Panc1 (cell line): Measurements from ENCODE around the gene CCDC158. TPM values are rescaled to one million over a fixed set of nuclear protein-coding genes. Genes with fewer than 3 reads are reported as not detected.

Source experiments
- ATAC-seq: fragments of 200-7000 bp; cut with Tn5 transposase; 2 replicates; pipeline ENCODE4 v1.9.1; 2020; ENCODE audit warnings: mild to moderate bottlenecking, moderate library complexity
- BruUV-seq: library from RNA; stranded (reverse); fragments of 400-500 nt; replicated peaks from 2 replicates; lab custom pipeline; 2021; lab: Mats Ljungman, UMichigan
- CTCF ChIA-PET: fragments of 300-600 bp; sonication (Branson Sonifier 250); formaldehyde crosslinking; loops from one replicate; lab custom pipeline; 2022; ENCODE audit warnings: antibody characterized with exemption; lab: Charles Lee
- POLR2A ChIA-PET: fragments of 300-600 bp; sonication (Branson Sonifier 250); formaldehyde crosslinking; loops from one replicate; lab custom pipeline; 2022; ENCODE audit warnings: antibody characterized with exemption; lab: Charles Lee
- DNase-seq: peaks from one replicate; pipeline ENCODE4 v3.0.0-alpha.2; 2010; ENCODE audit warnings: low read depth, low spot score
- H3K27ac ChIP-seq: 2 replicates; pipeline ENCODE4 v1.5.1; 2011; ENCODE audit warnings: mild to moderate bottlenecking, low read length, inconsistent platforms
- H3K27me3 ChIP-seq: fragments of 200-500 bp; sonication (Bioruptor generic); 2 replicates; pipeline ENCODE4 v1.6.0; 2014; ENCODE audit warnings: low read length, inconsistent platforms; ENCODE audit not compliant: control insufficient read depth, insufficient read depth
- H3K36me3 ChIP-seq: fragments of 200-500 bp; sonication (Bioruptor generic); 2 replicates; pipeline ENCODE4 v1.5.1; 2014; ENCODE audit warnings: inconsistent platforms, mild to moderate bottlenecking, low read length, moderate library complexity; ENCODE audit not compliant: control insufficient read depth, insufficient read depth
- H3K4me1 ChIP-seq: 2 replicates; pipeline ENCODE4 v1.5.1; 2011; ENCODE audit warnings: inconsistent platforms, mild to moderate bottlenecking, low read length, moderate library complexity; ENCODE audit not compliant: control insufficient read depth, insufficient read depth
- H3K4me3 ChIP-seq, 2 experiments: 2 replicates each; pipeline ENCODE4 v1.5.1; 2011 to 2012; ENCODE audit warnings: low read depth in 2 of 2, low read length in 2 of 2, mild to moderate bottlenecking in 2 of 2, inconsistent platforms in 1 of 2, moderate library complexity in 1 of 2
- H3K9me3 ChIP-seq: fragments of 200-500 bp; sonication (Bioruptor generic); 2 replicates; pipeline ENCODE4 v1.5.1; 2014; ENCODE audit warnings: low read depth, mild to moderate bottlenecking, inconsistent platforms, low read length, moderate library complexity; ENCODE audit not compliant: control insufficient read depth, insufficient read depth
- POLR2AphosphoS5 ChIP-seq: IDR thresholded peaks from 2 replicates; pipeline ENCODE4 v1.6.1; 2012; ENCODE audit warnings: mild to moderate bottlenecking, low read depth, low read length, moderate library complexity
- SIN3A ChIP-seq: IDR thresholded peaks from 2 replicates; pipeline ENCODE4 v1.6.1; 2012; ENCODE audit warnings: low read depth, mild to moderate bottlenecking, low read length, moderate library complexity, borderline replicate concordance; ENCODE audit not compliant: insufficient read depth
- TCF7L2 ChIP-seq: IDR thresholded peaks from 2 replicates; pipeline ENCODE4 v1.6.1; 2011; ENCODE audit warnings: mild to moderate bottlenecking, low read depth, low read length, inconsistent platforms
- in situ Hi-C: cut with HindIII; loops from 2 replicates; pipeline ENCODE4 v1.10.0; 2016; ENCODE audit warnings: low sequenced_read_pairs, low pct_unique_long_range_greater_than_20kb
- intact Hi-C: fragments of 100-400 bp; cut with micrococcal nuclease; formaldehyde crosslinking; loops from one replicate; pipeline ENCODE4 v1.10.0; 2022; ENCODE audit not compliant: unreplicated experiment
- total RNA-seq: library from RNA; stranded (reverse); gene quantifications from one replicate; pipeline ENCODE4 v1.2.1, GENCODE V29; 2021; ENCODE audit not compliant: unreplicated experiment
- TF ChIP-seq, protein P1 (sequence below): fragments of 450-650 bp; IDR thresholded peaks from 2 replicates; pipeline ENCODE4 v1.5.1; 2017; ENCODE audit warnings: mild to moderate bottlenecking
- TF ChIP-seq, protein P2 (sequence below), 2 experiments: IDR thresholded peaks; 2 replicates each; pipeline ENCODE4 v1.6.1; 2011 to 2012; ENCODE audit warnings: low read depth in 2 of 2, control low read depth in 1 of 2, low read length in 1 of 2, mild to moderate bottlenecking in 1 of 2, moderate library complexity in 1 of 2; ENCODE audit not compliant: insufficient read depth in 1 of 2

The CCDC158 gene
- total RNA-seq, 1 experiment from 2014 or later = 0.28 TPM

DNA sequence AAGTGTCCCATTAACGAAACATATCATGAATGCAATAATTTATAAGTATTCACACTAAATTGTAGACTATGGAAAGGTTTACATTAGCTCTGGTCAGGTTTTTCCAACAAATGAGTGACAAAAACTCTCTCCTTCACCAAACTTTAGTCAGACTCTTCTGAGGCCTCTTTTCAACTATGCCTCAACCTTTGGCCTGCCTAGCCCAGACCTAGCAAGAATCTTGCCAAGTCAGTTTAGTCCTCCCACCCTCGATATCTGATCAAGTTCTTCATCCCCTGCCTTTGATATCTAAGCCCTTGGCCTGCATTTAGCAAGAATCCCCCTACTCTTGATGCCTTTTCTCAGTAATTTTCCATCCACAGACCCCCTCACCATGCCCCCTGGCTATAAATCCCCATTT lies 37.9 kb downstream of the CCDC158 start:
- TF ChIP-seq TCF7L2 = no peak
- TF ChIP-seq POLR2AphosphoS5 = no peak
- TF ChIP-seq, protein P1, sequence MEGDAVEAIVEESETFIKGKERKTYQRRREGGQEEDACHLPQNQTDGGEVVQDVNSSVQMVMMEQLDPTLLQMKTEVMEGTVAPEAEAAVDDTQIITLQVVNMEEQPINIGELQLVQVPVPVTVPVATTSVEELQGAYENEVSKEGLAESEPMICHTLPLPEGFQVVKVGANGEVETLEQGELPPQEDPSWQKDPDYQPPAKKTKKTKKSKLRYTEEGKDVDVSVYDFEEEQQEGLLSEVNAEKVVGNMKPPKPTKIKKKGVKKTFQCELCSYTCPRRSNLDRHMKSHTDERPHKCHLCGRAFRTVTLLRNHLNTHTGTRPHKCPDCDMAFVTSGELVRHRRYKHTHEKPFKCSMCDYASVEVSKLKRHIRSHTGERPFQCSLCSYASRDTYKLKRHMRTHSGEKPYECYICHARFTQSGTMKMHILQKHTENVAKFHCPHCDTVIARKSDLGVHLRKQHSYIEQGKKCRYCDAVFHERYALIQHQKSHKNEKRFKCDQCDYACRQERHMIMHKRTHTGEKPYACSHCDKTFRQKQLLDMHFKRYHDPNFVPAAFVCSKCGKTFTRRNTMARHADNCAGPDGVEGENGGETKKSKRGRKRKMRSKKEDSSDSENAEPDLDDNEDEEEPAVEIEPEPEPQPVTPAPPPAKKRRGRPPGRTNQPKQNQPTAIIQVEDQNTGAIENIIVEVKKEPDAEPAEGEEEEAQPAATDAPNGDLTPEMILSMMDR = no peak
- no peak for TF ChIP-seq SIN3A
- TF ChIP-seq, protein P2, sequence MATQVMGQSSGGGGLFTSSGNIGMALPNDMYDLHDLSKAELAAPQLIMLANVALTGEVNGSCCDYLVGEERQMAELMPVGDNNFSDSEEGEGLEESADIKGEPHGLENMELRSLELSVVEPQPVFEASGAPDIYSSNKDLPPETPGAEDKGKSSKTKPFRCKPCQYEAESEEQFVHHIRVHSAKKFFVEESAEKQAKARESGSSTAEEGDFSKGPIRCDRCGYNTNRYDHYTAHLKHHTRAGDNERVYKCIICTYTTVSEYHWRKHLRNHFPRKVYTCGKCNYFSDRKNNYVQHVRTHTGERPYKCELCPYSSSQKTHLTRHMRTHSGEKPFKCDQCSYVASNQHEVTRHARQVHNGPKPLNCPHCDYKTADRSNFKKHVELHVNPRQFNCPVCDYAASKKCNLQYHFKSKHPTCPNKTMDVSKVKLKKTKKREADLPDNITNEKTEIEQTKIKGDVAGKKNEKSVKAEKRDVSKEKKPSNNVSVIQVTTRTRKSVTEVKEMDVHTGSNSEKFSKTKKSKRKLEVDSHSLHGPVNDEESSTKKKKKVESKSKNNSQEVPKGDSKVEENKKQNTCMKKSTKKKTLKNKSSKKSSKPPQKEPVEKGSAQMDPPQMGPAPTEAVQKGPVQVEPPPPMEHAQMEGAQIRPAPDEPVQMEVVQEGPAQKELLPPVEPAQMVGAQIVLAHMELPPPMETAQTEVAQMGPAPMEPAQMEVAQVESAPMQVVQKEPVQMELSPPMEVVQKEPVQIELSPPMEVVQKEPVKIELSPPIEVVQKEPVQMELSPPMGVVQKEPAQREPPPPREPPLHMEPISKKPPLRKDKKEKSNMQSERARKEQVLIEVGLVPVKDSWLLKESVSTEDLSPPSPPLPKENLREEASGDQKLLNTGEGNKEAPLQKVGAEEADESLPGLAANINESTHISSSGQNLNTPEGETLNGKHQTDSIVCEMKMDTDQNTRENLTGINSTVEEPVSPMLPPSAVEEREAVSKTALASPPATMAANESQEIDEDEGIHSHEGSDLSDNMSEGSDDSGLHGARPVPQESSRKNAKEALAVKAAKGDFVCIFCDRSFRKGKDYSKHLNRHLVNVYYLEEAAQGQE (IDR thresholded peaks at IDR 0.05; ENCODE audit: insufficient read depth in 1 of 2, low read depth in 2 of 2, low read length in 1 of 2) = no peak
- no TSS peak for BruUV-seq
- DNase-seq = no peak
- in situ Hi-C loops = no loop called here
- H3K36me3 ChIP-seq = no peaks in the 10 kb centered on the region
- no peak overlapping the region for H3K27ac ChIP-seq
- H3K4me3 ChIP-seq = no peak overlapping the region
- intact Hi-C loops = no loop called here
- ATAC-seq = no peak
- H3K4me1 ChIP-seq = no peaks in the 10 kb centered on the region
- H3K27me3 ChIP-seq = no peaks in the 10 kb centered on the region
- POLR2A ChIA-PET = no interaction called here
- CTCF ChIA-PET = no interaction called here
- H3K9me3 ChIP-seq = no peaks in the 10 kb centered on the region

DNA sequence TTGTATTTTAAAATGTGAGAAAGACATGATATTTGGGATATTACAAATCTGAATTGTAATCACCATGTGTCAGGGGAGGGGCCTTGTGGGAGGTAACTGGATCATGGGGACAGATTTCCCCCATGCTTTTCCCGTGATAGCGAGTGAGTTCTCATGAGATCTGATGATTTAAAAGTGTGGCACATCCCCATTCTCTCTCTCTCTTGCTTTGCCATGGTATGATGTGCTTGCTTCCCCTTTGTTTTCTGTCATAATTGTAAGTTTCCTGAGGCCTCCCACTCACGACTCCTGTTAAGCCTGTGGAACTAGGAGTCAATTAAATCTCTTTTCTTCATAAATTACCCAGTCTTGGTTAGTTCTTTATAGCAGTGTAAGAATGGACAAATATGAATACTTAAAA lies 39.0 kb downstream of the CCDC158 start:
- Histone ChIP-seq H3K4me1 (peaks cover 4% of the 10 kb centered on the region; the same call in 1 of the 2 replicates), H3K27me3 (no peaks in the 10 kb centered on the region), H3K9me3 (no peaks in the 10 kb centered on the region), H3K27ac (no peak overlapping the region), H3K4me3 (no peak overlapping the region), H3K36me3 (no peaks in the 10 kb centered on the region)
- BruUV-seq = no TSS peak
- intact Hi-C loops = no loop called here
- ChIA-PET CTCF (no interaction called here), POLR2A (no interaction called here)
- ATAC-seq (no peak), DNase-seq (no peak)
- in situ Hi-C loops = no loop called here
- TF ChIP-seq POLR2AphosphoS5 (no peak), TCF7L2 (no peak), SIN3A (no peak)
- TF ChIP-seq, protein P1 = no peak
- TF ChIP-seq, protein P2 (IDR thresholded peaks at IDR 0.05; ENCODE audit: insufficient read depth in 1 of 2, low read depth in 2 of 2, low read length in 1 of 2) = no peak
